MG63 (cell line): ENCODE measurements around the gene NDUFAF7. TPM values are rescaled to one million over a fixed set of nuclear protein-coding genes. Genes with fewer than 3 reads are reported as not detected.
A peak's percentile ranks its signal among the peaks of the same experiment; 100 is the strongest.
"Not testable (repeated sequence)": the region's sequence is repeated elsewhere in the genome, so short reads cannot be mapped to it uniquely, and the experiment has no call there.

Source experiments
- DNase-seq: peaks from one replicate; pipeline ENCODE4 v3.0.0-alpha.2; 2020
- H3K27me3 ChIP-seq: fragments of 250-450 bp; sonication (Bioruptor Pico); 2 replicates; pipeline ENCODE4 v1.5.1; 2020; ENCODE audit warnings: mild to moderate bottlenecking, moderate library complexity
- H3K36me3 ChIP-seq: fragments of 250-450 bp; sonication (Bioruptor Pico); 2 replicates; pipeline ENCODE4 v1.5.1; 2020; ENCODE audit warnings: mild to moderate bottlenecking, moderate library complexity
- H3K4me3 ChIP-seq: fragments of 250-450 bp; sonication (Bioruptor Pico); 2 replicates; pipeline ENCODE4 v1.5.1; 2020; ENCODE audit warnings: mild to moderate bottlenecking, moderate library complexity
- H3K9me3 ChIP-seq: fragments of 250-450 bp; sonication (Bioruptor Pico); 2 replicates; pipeline ENCODE4 v1.5.1; 2020; ENCODE audit warnings: mild to moderate bottlenecking, moderate library complexity
- total RNA-seq: library from RNA; depleted of rRNA; stranded (reverse); fragments of >200 nt; shearing (Covaris generic); gene quantifications from 2 replicates; pipeline ENCODE4 v1.2.3, GENCODE V29; 2014; ENCODE audit warnings: low replicate concordance

NDUFAF7 gene
- total RNA-seq, 1 experiment from 2014 or later = 15.8 TPM

DNA sequence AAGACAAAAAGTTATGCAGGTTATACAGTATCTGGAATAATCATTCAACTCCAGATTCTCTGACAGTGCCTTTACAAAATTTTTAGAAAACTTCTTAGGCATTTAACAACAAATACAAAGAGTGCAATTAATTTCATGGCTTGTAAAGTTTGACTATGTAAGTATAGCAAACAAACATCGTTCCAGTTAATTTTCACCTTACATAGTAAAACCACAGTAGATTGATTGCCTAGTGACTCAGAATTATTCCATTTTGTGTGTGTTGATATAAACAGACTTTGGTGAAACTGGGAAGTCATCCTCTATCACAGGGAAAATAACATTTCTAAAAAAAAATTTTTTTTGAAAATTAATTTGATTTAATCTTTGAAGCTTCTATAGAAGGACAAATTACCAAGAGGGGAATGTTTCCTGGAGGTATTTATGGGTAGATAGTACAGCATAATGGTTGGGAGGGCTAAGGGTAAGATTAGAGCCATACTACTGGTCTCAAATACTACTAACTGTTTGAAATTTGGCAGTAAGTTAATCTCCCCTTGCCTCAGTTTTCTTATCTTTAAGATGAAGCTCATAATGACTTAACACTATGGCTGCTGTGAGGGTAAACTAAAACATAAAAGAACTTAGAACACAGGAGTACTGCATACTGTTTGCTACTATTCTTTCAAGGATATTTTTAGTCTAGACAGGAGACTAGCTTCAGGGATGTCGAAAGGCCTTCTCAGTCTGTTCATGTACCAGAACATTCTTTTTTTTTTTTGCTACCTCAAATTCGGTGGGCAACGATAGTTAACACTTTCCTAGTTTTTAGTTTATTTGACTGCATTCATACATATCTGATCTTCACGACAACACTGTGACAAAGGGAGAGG, 19.6 kb downstream of the NDUFAF7 start:
- H3K4me3 ChIP-seq = no peak overlapping the region
- no peaks in the 10 kb centered on the region for H3K9me3 ChIP-seq
- peaks cover 80% of the 10 kb centered on the region for H3K36me3 ChIP-seq
- no peak for DNase-seq
- H3K27me3 ChIP-seq = no peaks in the 10 kb centered on the region

DNA sequence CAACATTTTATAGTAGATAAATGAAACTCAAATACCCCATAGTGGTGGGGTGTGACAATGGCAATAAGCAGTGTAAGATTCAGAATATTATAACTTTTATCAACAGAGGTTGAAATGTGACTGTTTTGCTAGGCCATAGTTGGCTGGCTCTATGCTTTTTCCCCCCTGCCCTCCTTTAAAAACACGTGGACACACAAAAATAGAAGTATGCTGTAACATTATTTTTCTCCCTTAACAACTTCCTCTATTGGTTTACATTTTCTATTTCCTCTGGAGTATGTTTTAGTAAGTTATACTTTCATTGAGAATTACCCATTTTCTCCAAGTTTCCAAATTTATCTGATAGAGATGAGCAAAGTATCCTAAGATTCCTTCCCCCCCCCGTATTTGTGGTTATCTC, 31.1 kb downstream of the NDUFAF7 start:
- Histone ChIP-seq H3K27me3 (no peaks in the 10 kb centered on the region), H3K9me3 (no peaks in the 10 kb centered on the region), H3K36me3 (peaks cover 63% of the 10 kb centered on the region), H3K4me3 (no peak overlapping the region)
- DNase-seq = no peak

DNA sequence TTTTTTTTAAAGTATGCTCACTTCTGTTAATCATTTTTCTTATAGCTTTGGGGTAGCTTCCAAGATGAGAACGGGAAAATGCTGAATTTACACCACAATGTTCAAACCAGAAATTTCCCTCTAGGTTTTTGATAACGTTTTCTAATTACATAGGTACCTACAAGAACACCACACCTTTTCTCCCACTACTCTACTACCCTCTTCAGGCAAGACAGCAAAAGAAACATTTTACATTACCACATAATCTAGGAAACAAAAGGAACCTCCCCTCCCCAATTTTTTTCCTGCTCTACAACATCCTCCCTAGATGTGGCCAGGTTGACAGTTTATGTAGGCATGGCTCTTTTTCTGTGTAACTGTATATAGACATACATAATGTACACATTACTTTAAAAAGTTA, 32.4 kb downstream of the NDUFAF7 start:
- Histone ChIP-seq H3K4me3 (no peak overlapping the region), H3K36me3 (peaks cover 60% of the 10 kb centered on the region)

DNA sequence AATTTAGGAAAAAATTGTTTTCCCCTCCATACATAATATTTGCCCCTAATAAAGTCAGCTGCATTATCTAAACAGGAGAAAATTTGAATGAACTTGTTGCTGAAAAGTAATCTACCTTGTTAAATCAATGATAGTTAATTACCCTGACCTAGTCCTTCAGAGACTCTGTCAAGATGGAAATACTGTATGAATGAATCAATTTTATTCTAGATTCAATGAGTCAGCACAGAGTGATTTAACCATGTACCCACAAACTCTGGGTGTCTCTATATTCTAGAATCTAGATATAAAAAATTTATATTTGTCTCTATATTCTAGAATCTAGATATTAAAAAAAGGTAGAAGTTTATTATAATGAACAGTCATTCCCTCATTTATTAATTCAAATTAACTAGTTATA, 36.2 kb downstream of the NDUFAF7 start:
- Histone ChIP-seq H3K9me3 (no peaks in the 10 kb centered on the region), H3K36me3 (peaks cover 63% of the 10 kb centered on the region), H3K27me3 (no peaks in the 10 kb centered on the region), H3K4me3 (no peak overlapping the region)
- no peak for DNase-seq

More for the DNA sequence above, 32.4 kb downstream of the NDUFAF7 start:
- DNase-seq = no peak
- no peaks in the 10 kb centered on the region for H3K9me3 ChIP-seq
- H3K27me3 ChIP-seq = no peaks in the 10 kb centered on the region

DNA sequence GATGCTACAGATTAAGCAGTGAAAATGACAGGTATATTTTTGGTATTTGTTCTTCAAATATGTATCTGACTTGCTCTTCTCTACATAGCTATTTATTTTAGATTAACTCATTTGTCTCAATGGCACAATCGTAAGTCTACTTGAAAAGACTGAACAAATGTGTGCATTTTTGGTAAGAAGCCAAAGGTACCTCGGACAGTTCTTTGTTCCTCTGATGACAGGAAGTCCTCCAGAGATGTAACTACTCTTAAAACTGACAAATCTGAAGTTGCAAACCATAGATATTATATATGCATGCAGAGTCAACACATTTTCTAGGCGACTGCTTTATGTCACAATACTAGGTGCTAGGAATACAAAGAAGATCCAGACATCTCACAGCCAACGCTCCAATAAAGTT, 36.7 kb downstream of the NDUFAF7 start:
- H3K9me3 ChIP-seq = no peaks in the 10 kb centered on the region
- H3K27me3 ChIP-seq = no peaks in the 10 kb centered on the region
- H3K4me3 ChIP-seq = no peak overlapping the region
- DNase-seq = no peak
- H3K36me3 ChIP-seq = peaks cover 63% of the 10 kb centered on the region

DNA sequence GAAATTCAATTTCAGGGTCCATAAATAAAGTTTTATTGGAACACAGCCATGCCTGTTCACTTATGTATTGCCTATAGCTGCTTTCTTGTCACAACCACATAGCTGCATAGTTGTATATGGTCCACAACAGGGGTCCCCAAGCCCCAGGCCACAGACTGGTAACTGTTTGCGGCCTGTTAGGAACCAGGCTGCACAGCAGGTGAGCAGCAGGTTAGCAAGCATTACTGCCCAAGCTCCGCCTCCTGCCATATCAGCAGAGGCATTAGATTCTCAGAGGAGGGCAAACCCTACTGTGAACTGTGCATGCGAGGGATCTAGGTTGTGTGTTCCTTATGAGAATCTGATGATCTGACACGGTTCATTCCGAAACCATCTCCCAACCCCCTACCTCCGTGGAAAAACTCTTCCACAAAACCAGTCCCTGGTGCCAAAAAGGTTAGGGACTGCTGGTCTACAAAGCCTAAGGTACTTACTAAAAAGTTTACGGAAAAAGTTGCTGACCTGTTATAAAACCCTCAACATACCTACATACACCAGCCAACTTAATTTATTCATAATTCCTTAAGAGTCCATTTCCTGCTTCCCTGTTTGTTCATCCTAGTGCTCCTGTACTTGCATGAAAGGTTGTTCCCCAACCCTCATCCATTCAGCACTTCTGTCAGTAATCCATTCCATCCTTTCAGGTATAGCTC, 40.1 kb downstream of the NDUFAF7 start:
- DNase-seq = no peak
- H3K27me3 ChIP-seq = no peaks in the 10 kb centered on the region
- no peaks in the 10 kb centered on the region for H3K9me3 ChIP-seq
- peaks cover 68% of the 10 kb centered on the region for H3K36me3 ChIP-seq
- no peak overlapping the region for H3K4me3 ChIP-seq

DNA sequence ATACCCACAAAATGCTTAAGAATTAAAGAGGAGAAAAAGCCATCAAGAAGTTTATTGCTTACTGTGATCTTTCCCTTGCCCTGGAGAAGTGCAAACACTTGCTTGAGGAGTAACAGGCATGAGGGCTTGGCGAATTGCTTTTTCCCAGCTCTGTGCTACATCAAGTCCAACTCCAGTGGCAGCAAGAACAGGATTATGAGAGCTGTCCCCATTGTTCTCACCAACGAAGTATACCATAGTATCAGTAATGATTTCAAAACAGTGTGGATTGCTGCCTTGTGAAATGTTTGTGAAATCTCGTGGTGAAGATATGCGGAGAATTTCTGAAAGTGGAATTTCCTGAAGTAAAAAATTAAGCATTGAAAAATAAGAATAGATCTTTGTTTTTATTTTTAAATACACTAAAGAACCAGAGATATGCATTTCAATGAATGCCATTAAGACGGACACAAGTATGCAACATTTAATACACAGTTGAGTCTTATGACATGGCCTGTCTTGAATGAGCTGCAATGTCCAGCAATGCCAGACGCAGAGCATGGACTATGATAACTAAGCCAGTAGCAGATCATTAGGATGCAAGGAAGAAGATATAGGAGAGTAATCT, 43.0 kb downstream of the NDUFAF7 start:
- Histone ChIP-seq H3K9me3 (no peaks in the 10 kb centered on the region), H3K27me3 (no peaks in the 10 kb centered on the region), H3K4me3 (no peak overlapping the region), H3K36me3 (peaks cover 49% of the 10 kb centered on the region)
- DNase-seq = no peak

DNA sequence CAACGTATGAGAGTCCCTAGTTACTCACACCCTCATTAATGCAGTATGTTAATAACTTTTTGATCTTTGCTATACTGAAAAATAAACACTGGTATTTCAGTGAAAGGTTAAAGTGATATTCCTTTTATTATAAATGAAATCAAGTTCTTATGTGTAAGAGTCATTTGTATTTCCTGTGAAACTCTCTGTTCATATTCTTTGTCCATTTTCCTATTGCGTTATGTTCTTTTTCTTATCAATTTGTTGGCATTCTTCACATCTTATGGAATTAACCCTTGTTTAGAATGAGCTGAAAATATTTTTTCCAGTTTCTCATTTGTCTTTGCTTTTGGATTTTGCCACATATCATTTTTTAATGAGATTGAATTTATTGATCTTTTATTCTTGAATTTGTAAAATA, 44.8 kb downstream of the NDUFAF7 start:
- Histone ChIP-seq H3K27me3 (no peaks in the 10 kb centered on the region), H3K9me3 (no peaks in the 10 kb centered on the region), H3K4me3 (no peak overlapping the region), H3K36me3 (peaks cover 52% of the 10 kb centered on the region)
- DNase-seq = no peak

DNA sequence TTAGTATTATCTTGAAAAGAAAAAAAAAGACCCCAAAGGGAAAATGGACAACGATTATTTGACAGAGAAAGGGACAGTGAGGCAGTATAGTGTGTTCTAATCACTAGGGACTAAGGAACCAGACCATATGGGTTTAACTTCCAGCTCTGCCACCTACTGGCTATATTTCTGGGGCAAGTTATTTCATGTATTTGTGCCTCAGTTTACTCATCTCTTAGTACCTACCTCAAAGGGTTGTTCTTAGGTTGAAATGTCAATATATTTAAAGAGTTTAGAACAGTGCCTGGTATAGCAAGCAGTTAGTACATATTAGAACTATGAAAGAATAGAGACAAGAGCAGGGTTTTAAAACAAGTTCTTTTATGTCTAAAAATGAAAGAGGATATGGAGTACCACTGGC, 50.5 kb downstream of the NDUFAF7 start:
- H3K36me3 ChIP-seq = peaks cover 45% of the 10 kb centered on the region

DNA sequence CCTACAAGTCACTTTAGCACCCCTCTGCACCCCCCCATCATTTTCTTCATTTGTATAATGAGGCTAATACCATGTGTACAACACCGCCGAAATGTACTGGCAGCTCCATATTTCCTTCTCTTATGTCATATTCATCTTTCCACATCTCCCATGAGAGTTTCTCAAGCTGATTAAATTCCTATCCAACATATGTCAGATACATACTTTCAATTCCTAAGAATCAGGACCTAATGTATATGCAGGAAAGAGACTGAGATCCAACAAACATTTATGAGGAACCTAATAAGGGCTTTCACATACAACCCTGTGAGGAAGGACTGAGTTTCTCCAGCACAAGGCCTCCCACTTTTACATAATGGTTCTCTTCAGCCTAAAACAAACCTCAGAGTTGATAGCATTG, 51.3 kb downstream of the NDUFAF7 start:
- no peak for DNase-seq
- Histone ChIP-seq H3K36me3 (peaks cover 51% of the 10 kb centered on the region), H3K27me3 (no peaks in the 10 kb centered on the region), H3K9me3 (no peaks in the 10 kb centered on the region), H3K4me3 (no peak overlapping the region)

More for the DNA sequence above, 50.5 kb downstream of the NDUFAF7 start:
- no peaks in the 10 kb centered on the region for H3K9me3 ChIP-seq
- DNase-seq = no peak
- no peaks in the 10 kb centered on the region for H3K27me3 ChIP-seq
- H3K4me3 ChIP-seq = no peak overlapping the region

DNA sequence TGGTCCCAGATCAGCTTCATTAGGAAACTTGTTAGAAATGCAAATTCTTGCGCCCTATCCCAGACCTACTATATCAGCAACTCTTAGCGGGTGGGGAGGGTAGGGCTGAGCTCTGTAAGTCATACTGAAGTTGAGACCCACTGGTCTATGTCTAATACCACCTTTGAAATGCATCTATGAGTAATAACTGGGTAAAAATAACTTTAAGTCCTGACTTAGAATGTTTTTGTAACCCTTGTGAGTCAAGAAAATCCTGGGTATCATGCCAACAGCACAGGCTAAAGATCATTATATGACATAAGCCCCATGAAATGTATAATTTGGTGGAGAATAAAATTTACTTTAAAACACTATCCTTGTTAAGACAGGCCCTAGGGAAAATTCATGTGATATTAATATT, 51.7 kb downstream of the NDUFAF7 start:
- H3K27me3 ChIP-seq = no peaks in the 10 kb centered on the region
- no peak overlapping the region for H3K4me3 ChIP-seq
- H3K9me3 ChIP-seq = no peaks in the 10 kb centered on the region
- peaks cover 54% of the 10 kb centered on the region for H3K36me3 ChIP-seq
- peak; percentile 42 for DNase-seq

DNA sequence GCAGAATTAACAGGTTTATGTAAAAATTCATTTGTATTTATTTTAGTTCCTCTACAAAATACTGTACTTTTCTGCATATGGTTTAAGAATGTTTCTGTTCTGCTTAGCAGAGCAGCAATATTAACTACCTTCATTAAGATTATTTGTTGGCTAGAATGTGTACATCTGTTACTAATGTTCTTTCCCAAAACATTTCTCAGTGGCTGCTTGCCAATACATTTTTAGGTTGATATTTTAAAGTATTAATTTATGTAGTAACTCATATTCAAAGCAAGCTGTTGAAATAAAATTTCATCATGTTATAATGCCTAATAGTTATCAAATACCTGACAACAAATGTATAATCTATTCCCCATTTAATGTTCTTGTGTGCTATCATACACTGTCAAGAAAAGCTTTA, 52.9 kb downstream of the NDUFAF7 start:
- H3K4me3 ChIP-seq = no peak overlapping the region
- no peaks in the 10 kb centered on the region for H3K9me3 ChIP-seq
- no peaks in the 10 kb centered on the region for H3K27me3 ChIP-seq
- DNase-seq = no peak
- peaks cover 53% of the 10 kb centered on the region for H3K36me3 ChIP-seq

DNA sequence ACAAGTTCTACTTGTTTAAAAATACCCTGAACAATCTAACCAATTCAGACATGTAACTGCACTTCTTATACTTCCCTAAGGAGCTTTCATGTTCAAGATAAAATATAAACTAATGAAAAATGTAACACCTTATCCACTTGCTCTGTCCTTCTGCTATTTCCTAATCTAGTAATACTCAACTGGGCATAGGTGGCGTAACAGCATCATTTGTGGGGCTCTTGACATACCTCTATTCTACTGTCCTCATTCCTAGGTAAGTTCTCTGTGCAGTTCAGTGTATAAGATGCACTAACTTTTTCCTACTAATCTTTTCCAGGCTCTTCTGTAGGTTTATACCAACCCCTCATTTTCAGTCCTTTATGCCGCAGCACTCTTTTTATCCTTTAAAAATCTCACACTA, 56.5 kb downstream of the NDUFAF7 start:
- Histone ChIP-seq H3K9me3 (no peaks in the 10 kb centered on the region), H3K36me3 (peaks cover 27% of the 10 kb centered on the region), H3K4me3 (no peak overlapping the region), H3K27me3 (no peaks in the 10 kb centered on the region)
- no peak for DNase-seq

DNA sequence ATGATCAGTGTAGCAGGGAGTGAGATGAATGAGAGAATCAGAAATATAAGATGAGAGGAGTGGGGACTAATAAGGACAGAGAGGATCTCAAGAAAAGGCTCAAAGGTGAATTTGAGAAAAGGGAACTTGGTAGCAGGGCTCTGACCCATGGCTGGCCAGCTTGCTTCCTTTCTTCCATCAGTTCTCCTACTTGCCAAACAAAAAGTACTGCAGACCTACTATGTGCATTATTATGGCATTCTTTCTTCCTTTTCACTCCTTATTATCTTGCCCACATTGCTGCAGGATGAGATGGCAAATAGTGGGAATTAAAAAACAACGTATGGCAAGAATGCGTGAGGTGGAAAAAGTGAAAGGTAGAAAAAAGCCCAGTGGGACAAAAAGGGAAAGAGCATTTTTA, 60.2 kb downstream of the NDUFAF7 start:
- no peaks in the 10 kb centered on the region for H3K9me3 ChIP-seq
- H3K4me3 ChIP-seq = no peak overlapping the region
- no peak for DNase-seq
- H3K27me3 ChIP-seq = no peaks in the 10 kb centered on the region
- H3K36me3 ChIP-seq = peaks cover 15% of the 10 kb centered on the region

DNA sequence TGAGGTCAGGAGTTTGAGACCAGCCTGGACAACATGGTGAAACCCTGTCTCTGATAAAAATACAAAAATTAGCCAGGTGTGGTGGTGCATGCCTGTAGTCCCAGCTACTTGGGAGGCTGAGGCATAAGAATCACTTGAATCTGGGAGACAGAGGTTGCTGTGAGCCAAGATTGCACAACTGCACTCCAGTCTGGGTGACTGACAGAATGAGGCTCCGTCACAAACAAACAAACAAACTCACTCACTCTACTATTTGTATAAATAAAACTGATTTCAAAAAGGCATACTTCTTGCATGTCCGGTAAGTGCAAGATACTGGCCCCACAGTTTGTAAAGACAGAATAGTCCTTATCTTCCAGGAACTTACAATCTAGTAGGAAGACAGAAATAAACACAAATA, 63.4 kb downstream of the NDUFAF7 start:
- H3K9me3 ChIP-seq, H3K4me3 ChIP-seq, H3K27me3 ChIP-seq, DNase-seq, H3K36me3 ChIP-seq: not testable (repeated sequence)

DNA sequence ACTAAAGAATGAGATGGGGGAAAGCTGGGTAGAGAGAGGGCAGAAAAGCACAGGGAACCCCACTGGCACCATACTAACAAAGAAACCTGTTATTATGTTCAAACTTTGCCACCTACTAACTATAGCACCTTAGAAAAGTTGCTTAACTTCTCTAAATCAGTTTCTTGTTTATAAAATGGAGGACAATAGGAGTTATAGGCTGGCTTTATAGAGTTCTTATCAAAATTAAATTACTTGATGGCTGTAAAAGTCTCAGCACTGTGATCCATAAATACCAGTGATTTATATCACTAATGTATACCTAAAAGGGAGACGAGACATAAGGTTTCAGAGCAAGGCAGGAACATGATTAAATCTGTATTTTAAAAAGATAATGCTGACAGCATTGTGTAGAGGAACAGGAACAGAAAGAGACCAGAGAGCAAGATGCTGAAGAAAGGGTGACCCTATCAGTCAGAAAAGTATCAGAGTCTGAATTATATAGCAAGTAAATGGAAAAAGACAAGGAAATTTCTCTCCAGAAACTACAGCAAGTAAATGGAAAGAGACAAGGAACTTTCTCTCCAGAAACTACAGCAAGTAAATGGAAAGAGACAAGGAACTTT, 64.1 kb downstream of the NDUFAF7 start:
- DNase-seq = no peak
- Histone ChIP-seq H3K36me3 (peaks cover 4% of the 10 kb centered on the region), H3K27me3 (no peaks in the 10 kb centered on the region), H3K4me3 (no peak overlapping the region), H3K9me3 (no peaks in the 10 kb centered on the region)

DNA sequence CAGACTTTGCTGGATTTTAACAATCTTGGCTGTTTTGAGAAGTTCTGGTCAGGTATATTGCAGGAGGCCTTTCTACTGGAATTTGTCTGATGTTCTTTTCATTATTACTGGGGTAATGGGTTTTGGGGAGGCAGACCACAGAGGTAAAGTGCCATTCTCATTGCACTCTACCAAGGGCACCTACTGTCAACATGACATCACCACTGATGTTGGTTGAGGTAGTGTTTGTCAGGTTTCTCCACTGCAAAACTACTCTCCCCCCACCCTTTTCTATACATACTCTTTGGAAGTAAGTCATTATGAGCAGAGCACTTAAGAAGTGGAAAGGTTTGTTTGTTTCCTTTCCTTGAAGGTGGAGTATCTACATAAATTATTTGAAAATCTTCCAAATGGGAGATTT, 66.2 kb downstream of the NDUFAF7 start:
- Histone ChIP-seq H3K4me3 (no peak overlapping the region), H3K27me3 (no peaks in the 10 kb centered on the region), H3K36me3 (no peaks in the 10 kb centered on the region; the same call in 1 of the 2 replicates), H3K9me3 (no peaks in the 10 kb centered on the region)
- DNase-seq = no peak
